Thyroid gland (tissue), 4 donors: Measurements from ENCODE around the gene FKBP1A. TPM values are rescaled to one million over a fixed set of nuclear protein-coding genes. Genes with fewer than 3 reads are reported as not detected.

Experiments
- DNase-seq, 2 donors: peaks; one replicate each; pipeline ENCODE4 v3.0.0-alpha.2; 2019
- H3K27ac ChIP-seq, 3 donors: fragments of 200-600 bp; sonication (generic); 1 replicate in 2 of 3; 2 replicates in 1 of 3; pipeline ENCODE4 v1.5.1; 2016 to 2019; ENCODE audit warnings: mild to moderate bottlenecking in 1 of 3, moderate library complexity in 1 of 3
- H3K27me3 ChIP-seq: fragments of 200-600 bp; sonication (generic); one replicate; pipeline ENCODE4 v1.5.1; 2019
- H3K36me3 ChIP-seq, 2 donors: fragments of 200-600 bp; sonication (generic); one replicate each; pipeline ENCODE4 v1.5.1; 2016 to 2019
- H3K4me1 ChIP-seq, 2 donors: fragments of 200-600 bp; sonication (generic); one replicate each; pipeline ENCODE4 v1.5.1; 2017 to 2019
- H3K4me3 ChIP-seq, 3 donors: fragments of 200-600 bp; sonication (generic); replicated peaks in 1 of 3; 1 replicate in 2 of 3; 2 replicates in 1 of 3; pipeline ENCODE4 v1.5.1; 2016; ENCODE audit warnings: mild to moderate bottlenecking in 1 of 3
- H3K9me3 ChIP-seq: fragments of 200-600 bp; sonication (generic); one replicate; pipeline ENCODE4 v1.5.1; 2017
- POLR2A ChIP-seq, 2 donors: fragments of 450-650 bp; IDR thresholded peaks; one replicate each; pipeline ENCODE4 v1.6.1; 2017; ENCODE audit warnings: antibody characterized with exemption in 2 of 2, mild to moderate bottlenecking in 2 of 2, moderate library complexity in 1 of 2
- WGBS, 2 donors: methylation state at CpG; one replicate each; pipeline ENCODE4 v1.1.5; 2017; 5-methylcytosine and 5-hydroxymethylcytosine counted together
- intact Hi-C: fragments of 100-400 bp; cut with DNase I; formaldehyde crosslinking; loops from one replicate; pipeline ENCODE4 v1.15.1; 2023
- total RNA-seq, 4 donors: library from RNA; depleted of rRNA; stranded (reverse); fragments of >200 nt; gene quantifications; one replicate each; pipeline ENCODE4 v1.2.3, GENCODE V29; 2016
- TF ChIP-seq, protein P1 (sequence below), 6 experiments: fragments of 200-600 bp in 3 of 6; fragments of 450-650 bp in 3 of 6; sonication (generic) in 3 of 6; IDR thresholded peaks; one replicate each; pipeline ENCODE4 v1.5.1; 2016 to 2019; ENCODE audit warnings: antibody characterized with exemption in 6 of 6, mild to moderate bottlenecking in 2 of 6, inconsistent platforms in 1 of 6, moderate library complexity in 1 of 6

Gene FKBP1A
- total RNA-seq, 4 donors from 2014 or later, result 142 to 272 (median 189) TPM

DNA sequence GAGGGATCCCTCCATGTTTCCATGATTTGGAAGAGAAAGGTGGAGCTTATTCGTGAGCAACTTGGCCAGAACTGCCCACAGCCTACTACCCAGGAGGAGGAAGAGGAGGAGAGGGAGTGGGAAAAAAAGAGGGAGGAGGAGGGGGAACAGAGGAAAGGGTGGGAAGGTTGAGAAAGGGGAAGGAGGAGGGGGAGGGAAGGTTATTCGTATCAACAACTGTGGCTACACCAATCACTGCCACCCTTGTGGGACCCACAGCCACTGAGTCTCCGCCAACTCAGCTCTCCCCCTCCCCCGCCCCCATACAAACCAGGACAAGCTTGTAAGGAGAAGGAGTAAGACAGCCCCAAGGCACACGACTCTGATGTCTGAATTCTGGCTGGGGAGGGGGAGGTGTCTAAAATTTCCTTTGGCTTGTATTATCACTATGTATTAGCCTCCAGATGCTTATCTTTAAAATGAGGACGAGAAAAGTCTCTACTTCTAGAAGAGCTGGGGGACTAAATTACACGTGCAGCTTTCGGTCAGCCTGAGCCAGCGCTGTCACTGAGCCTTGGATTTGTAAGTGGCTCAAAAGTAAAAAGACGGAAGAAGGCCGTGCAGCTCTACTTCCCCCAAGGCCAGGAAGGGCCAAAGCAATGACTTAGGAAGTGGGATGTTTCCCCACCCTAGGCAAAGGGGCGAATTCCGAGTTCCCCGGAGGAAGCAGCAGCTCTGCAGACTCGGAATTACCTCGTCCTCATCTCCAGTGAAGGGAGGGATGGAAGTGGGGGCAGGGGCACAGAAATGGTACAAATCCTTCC lies 1.0 kb downstream of the FKBP1A start:
- 1 to 2% methylated on average over 15 to 16 of the region's 16 CpGs for WGBS, 2 donors
- Histone ChIP-seq H3K9me3 (no peaks in the 10 kb centered on the region), H3K4me3 (peak overlapping the region; percentile 57 to 83 (median 73)), H3K4me1 (peaks cover 52 to 58% of the 10 kb centered on the region in 2 donors), H3K36me3 (no peaks in the 10 kb centered on the region), H3K27me3 (no peaks in the 10 kb centered on the region), H3K27ac (peak overlapping the region; percentile 31 to 97 (median 85))
- TF ChIP-seq, protein P1, sequence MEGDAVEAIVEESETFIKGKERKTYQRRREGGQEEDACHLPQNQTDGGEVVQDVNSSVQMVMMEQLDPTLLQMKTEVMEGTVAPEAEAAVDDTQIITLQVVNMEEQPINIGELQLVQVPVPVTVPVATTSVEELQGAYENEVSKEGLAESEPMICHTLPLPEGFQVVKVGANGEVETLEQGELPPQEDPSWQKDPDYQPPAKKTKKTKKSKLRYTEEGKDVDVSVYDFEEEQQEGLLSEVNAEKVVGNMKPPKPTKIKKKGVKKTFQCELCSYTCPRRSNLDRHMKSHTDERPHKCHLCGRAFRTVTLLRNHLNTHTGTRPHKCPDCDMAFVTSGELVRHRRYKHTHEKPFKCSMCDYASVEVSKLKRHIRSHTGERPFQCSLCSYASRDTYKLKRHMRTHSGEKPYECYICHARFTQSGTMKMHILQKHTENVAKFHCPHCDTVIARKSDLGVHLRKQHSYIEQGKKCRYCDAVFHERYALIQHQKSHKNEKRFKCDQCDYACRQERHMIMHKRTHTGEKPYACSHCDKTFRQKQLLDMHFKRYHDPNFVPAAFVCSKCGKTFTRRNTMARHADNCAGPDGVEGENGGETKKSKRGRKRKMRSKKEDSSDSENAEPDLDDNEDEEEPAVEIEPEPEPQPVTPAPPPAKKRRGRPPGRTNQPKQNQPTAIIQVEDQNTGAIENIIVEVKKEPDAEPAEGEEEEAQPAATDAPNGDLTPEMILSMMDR (IDR thresholded peaks at IDR 0.05), result no peak
- peak in 1 of 2 donors; percentile 36 for TF ChIP-seq POLR2A (IDR thresholded peaks at IDR 0.05)
- DNase-seq, result peak; percentile 53 to 60
- intact Hi-C loops, result loop anchor here (2.0 kb wide), 1 partner anchor 67 kb away; no protein-coding TSS in a partner anchor

DNA sequence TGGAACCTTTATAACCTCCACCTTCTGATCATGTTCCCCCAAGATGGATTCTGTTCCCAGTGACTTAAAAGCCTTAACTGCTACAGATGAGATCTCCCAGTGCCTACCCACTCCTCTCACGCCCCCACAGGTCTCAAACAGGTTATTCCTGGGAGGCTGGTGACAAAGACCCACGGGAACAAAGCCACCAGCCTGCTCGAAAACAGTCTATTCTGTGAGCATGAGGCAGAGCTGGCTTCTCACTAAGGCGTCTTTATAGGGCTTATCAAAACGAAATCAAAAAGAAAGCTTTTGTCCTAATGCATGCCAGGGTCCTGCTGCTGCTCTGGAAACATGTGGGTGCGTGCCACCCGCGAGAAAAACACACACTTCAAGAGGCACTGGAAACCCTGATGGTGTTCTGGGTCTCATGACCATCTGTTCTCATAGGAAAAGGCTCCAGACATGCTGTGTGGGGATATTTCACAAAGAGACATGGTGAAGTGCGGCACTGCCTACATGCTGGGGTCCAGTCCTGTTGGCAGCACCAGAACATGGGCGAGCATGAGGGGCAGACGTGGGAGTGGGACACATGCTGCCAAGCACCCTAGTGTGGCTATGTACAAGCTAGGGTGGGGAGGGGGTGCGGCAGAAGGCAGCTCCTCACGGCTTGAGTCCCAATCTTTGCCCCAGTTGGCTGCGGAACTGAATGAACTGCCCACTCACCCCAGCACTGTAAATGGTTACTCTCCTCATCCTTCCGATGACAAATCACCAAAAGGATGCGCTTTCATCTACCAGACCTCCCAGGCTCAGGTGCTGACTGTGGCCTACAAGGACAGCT lies 2.1 kb downstream of the FKBP1A start:
- Histone ChIP-seq H3K36me3 (no peaks in the 10 kb centered on the region), H3K27ac (peak overlapping the region; percentile 31 to 97 (median 85)), H3K4me3 (peak overlapping the region in 1 of 3 donors; percentile 83), H3K27me3 (no peaks in the 10 kb centered on the region), H3K9me3 (no peaks in the 10 kb centered on the region), H3K4me1 (peaks cover 63 to 68% of the 10 kb centered on the region in 2 donors)
- peak; percentile 72 to 73 for DNase-seq
- peak in 1 of 2 donors; percentile 22 for TF ChIP-seq POLR2A (IDR thresholded peaks at IDR 0.05)
- TF ChIP-seq, protein P1 (IDR thresholded peaks at IDR 0.05), result no peak
- WGBS, 2 donors, result 35 to 36% methylated on average over 13 to 15 of the region's 16 CpGs
- intact Hi-C loops, result no loop called here

DNA sequence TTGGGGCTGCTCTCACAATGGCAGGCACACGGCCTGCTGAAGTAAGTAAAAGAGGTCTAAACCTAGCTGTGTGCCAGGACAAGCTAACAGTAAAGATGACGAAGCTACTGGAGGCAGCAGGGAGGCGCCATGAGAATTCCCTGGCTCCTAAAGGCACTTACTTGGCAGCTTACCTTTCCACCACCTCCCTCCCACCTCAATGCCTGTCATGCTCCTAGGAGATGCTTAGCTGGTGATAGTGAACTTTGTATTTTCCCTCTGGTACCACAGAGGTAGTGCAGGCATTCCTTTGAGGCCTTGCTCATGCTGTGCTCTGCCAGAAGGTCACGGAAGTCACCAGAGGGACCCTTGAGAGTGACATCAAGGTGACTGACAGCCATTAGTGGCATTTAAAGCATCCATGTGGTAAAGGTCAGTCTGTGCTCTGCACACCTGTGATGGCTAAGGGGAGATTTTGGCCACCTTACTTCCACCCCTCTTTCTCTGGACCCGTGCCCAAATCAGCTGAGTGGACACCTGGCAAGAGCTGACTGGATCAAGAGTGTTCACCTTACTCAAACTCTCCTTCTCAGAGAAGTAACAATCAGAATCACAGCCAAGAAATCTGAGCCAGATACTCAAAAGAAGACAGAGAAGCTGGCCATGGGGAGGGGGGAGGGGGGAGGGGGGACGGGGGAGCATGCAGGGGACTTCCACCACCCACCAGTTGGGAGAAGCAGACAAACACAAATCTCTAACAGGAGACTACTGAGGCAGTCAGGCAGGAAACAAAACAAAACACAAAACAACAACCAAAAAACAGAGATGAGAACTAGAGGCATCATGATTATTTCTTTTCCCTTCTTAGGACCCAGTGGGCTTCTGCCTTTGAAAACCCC lies 2.9 kb downstream of the FKBP1A start:
- Histone ChIP-seq H3K4me3 (no peak overlapping the region), H3K9me3 (no peaks in the 10 kb centered on the region), H3K27me3 (no peaks in the 10 kb centered on the region), H3K36me3 (no peaks in the 10 kb centered on the region), H3K4me1 (peaks cover 71 to 77% of the 10 kb centered on the region in 2 donors), H3K27ac (peak overlapping the region; percentile 31 to 97 (median 85))
- no peak for TF ChIP-seq POLR2A (IDR thresholded peaks at IDR 0.05)
- TF ChIP-seq, protein P1 (IDR thresholded peaks at IDR 0.05), result peak in 3 of 6 experiments; percentile 14 to 58 (median 34)
- intact Hi-C loops, result no loop called here
- 10 to 15% methylated on average over 6 of the region's 6 CpGs for WGBS, 2 donors
- peak; percentile 88 to 89 for DNase-seq

DNA sequence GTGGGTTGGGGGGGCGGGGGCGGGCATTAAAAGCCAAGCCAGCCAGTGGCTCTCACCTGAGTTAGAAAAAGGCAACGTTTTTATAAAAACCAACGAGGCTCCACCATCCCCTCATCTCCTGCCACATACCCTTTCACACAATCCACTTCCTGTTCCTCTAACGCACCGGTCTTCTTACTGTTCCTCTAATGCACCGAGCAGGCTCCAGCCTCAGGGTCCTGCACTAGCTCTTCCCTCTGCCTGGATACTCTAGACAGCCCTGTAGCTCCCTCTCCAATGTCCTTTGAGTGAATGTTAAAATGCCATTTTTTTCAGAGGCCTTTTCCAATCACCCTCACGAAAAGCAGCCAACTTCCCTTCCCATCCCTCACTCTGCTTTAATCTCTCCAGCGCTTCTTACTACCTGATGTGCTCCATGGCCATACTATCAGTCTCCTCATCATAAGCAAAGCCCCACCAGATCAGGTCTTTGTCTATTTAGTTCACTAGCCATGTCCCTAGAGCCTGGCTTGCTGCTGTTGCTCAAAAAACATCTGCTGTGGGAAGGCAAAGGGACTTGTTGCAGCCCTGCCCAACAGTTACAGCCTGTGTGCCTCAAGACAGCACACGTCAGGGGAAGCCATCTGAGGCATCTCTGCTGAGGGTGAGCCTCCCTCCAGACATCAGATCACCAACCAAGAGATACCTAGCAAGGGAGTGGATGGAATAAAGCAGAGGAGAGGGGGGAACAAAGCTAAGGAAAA lies 3.9 kb downstream of the FKBP1A start:
- no peak overlapping the region for H3K4me3 ChIP-seq
- no peaks in the 10 kb centered on the region for H3K36me3 ChIP-seq
- TF ChIP-seq POLR2A (IDR thresholded peaks at IDR 0.05), result no peak
- TF ChIP-seq, protein P1 (IDR thresholded peaks at IDR 0.05), result no peak

More for the DNA sequence above, 3.9 kb downstream of the FKBP1A start:
- H3K27ac ChIP-seq, result peak overlapping the region; percentile 31 to 97 (median 85)
- peaks cover 81 to 87% of the 10 kb centered on the region in 2 donors for H3K4me1 ChIP-seq
- WGBS, 2 donors, result 46 to 50% methylated on average over 10 of the region's 10 CpGs
- no peaks in the 10 kb centered on the region for H3K9me3 ChIP-seq
- intact Hi-C loops, result no loop called here
- H3K27me3 ChIP-seq, result no peaks in the 10 kb centered on the region
- no peak for DNase-seq
